H1 (cell line): ENCODE data around the gene ZNF888. TPM values are rescaled to one million over a fixed set of nuclear protein-coding genes. Genes with fewer than 3 reads are reported as not detected.

Source experiments
- CTCF ChIA-PET: fragments of 300-600 bp; sonication (Branson Sonifier 250); formaldehyde crosslinking; loops from one replicate; lab custom pipeline; 2021; ENCODE audit not compliant: partially characterized antibody; lab: Charles Lee
- POLR2A ChIA-PET: fragments of 300-600 bp; sonication (Branson Sonifier 250); formaldehyde crosslinking; loops from one replicate; lab custom pipeline; 2021; ENCODE audit warnings: inconsistent platforms; ENCODE audit not compliant: partially characterized antibody; lab: Charles Lee
- DNase-seq, 2 experiments: peaks; one replicate each; pipeline versions ENCODE4 v3.0.0 to v3.0.0-alpha.2; 2010 to 2022; ENCODE audit warnings: low spot score in 2 of 2, low read depth in 1 of 2, mixed read lengths in 1 of 2
- FAIRE-seq: peaks from 2 replicates; lab custom pipeline; 2011; peaks lifted over from hg19 to GRCh38; lab: Jason Lieb, UNC
- H2AFZ ChIP-seq: 2 replicates; pipeline ENCODE4 v1.8.1; 2012; ENCODE audit warnings: low read length, inconsistent platforms
- H2AK5ac ChIP-seq: 2 replicates; pipeline ENCODE4 v1.6.1; 2013; ENCODE audit warnings: low read depth, low read length
- H2BK120ac ChIP-seq: replicated peaks from 2 replicates; pipeline ENCODE3; 2013; ENCODE audit warnings: low read depth, low read length, inconsistent platforms
- H2BK12ac ChIP-seq: 2 replicates; pipeline ENCODE4 v1.6.1; 2013; ENCODE audit warnings: low read depth, low read length
- H2BK15ac ChIP-seq: 2 replicates; pipeline ENCODE4 v1.6.1; 2013; ENCODE audit warnings: low read length
- H2BK20ac ChIP-seq: 2 replicates; pipeline ENCODE4 v1.6.1; 2013; ENCODE audit warnings: low read length
- H2BK5ac ChIP-seq: 2 replicates; pipeline ENCODE4 v1.6.1; 2013; ENCODE audit warnings: low read depth, low read length
- H3K14ac ChIP-seq: 2 replicates; pipeline ENCODE4 v1.6.1; 2013; ENCODE audit warnings: inconsistent platforms; ENCODE audit not compliant: insufficient read length
- H3K18ac ChIP-seq: 2 replicates; pipeline ENCODE4 v1.6.1; 2013; ENCODE audit warnings: low read length; ENCODE audit errors: extremely low read depth
- H3K23ac ChIP-seq: 2 replicates; pipeline ENCODE4 v1.6.1; 2013; ENCODE audit warnings: inconsistent platforms; ENCODE audit not compliant: insufficient read length
- H3K23me2 ChIP-seq: 2 replicates; pipeline ENCODE4 v1.6.1; 2013; ENCODE audit warnings: low read depth, low read length
- H3K27ac ChIP-seq: 2 replicates; pipeline ENCODE4 v1.6.1; 2011; ENCODE audit warnings: low read depth, low read length, inconsistent platforms
- H3K27me3 ChIP-seq, 4 experiments: replicated peaks in 1 of 4; 1 replicate in 1 of 4; 2 replicates in 3 of 4; pipeline versions ENCODE4 v1.6.1 to v1.8.1; 2011 to 2013; ENCODE audit warnings: low read length in 3 of 4, mild to moderate bottlenecking in 3 of 4, inconsistent platforms in 2 of 4, mixed read lengths in 2 of 4, moderate library complexity in 1 of 4; ENCODE audit not compliant: control insufficient read depth in 3 of 4, insufficient read depth in 3 of 4; ENCODE audit errors: extremely low read depth in 1 of 4
- H3K36me3 ChIP-seq, 4 experiments: 2 replicates each; pipeline versions ENCODE4 v1.6.1 to v1.8.1; 2011 to 2013; ENCODE audit warnings: mild to moderate bottlenecking in 4 of 4, low read length in 3 of 4, moderate library complexity in 2 of 4, control low read depth in 1 of 4, inconsistent platforms in 1 of 4; ENCODE audit not compliant: insufficient read depth in 4 of 4, control insufficient read depth in 2 of 4
- H3K4ac ChIP-seq: replicated peaks from 2 replicates; pipeline ENCODE3; 2013; ENCODE audit warnings: low read length, low read depth, mixed read lengths, inconsistent platforms; ENCODE audit not compliant: insufficient read length
- H3K4me1 ChIP-seq, 4 experiments: replicated peaks in 1 of 4; 1 replicate in 1 of 4; 2 replicates in 3 of 4; pipeline versions ENCODE4 v1.6.1 to v1.8.1; 2011 to 2013; ENCODE audit warnings: low read length in 3 of 4, inconsistent platforms in 2 of 4, mixed read lengths in 1 of 4; ENCODE audit not compliant: insufficient read depth in 4 of 4, control insufficient read depth in 3 of 4
- H3K4me2 ChIP-seq, 2 experiments: 2 replicates each; pipeline versions ENCODE4 v1.6.1 to v1.8.1; 2011 to 2013; ENCODE audit warnings: low read depth in 2 of 2, low read length in 2 of 2, control low read depth in 1 of 2, inconsistent platforms in 1 of 2, mild to moderate bottlenecking in 1 of 2; ENCODE audit not compliant: insufficient read depth in 1 of 2
- H3K4me3 ChIP-seq, 4 experiments: fragments of 200-600, 300-600 bp in 1 of 4; sonication (generic), shearing (Covaris generic), sonication (Bioruptor Twin) in 1 of 4; 2 replicates each; pipeline versions ENCODE4 v1.5.1 to v1.8.1; 2011 to 2016; ENCODE audit warnings: low read length in 4 of 4, low read depth in 3 of 4, control low read depth in 2 of 4, inconsistent platforms in 2 of 4, mild to moderate bottlenecking in 2 of 4, mixed read lengths in 1 of 4, moderate library complexity in 1 of 4; ENCODE audit not compliant: insufficient read depth in 2 of 4; ENCODE audit errors: extremely low read depth in 1 of 4
- H3K56ac ChIP-seq: replicated peaks from 2 replicates; pipeline ENCODE3; 2013; ENCODE audit warnings: low read depth, mild to moderate bottlenecking, mixed read lengths, low read length, inconsistent platforms; ENCODE audit not compliant: insufficient read length
- H3K79me1 ChIP-seq: 2 replicates; pipeline ENCODE4 v1.6.1; 2013; ENCODE audit warnings: low read depth, low read length, control low read depth
- H3K79me2 ChIP-seq, 2 experiments: 2 replicates each; pipeline versions ENCODE4 v1.6.1 to v1.8.1; 2012 to 2013; ENCODE audit warnings: low read length in 2 of 2, mild to moderate bottlenecking in 2 of 2, inconsistent platforms in 1 of 2; ENCODE audit not compliant: insufficient read depth in 2 of 2, control insufficient read depth in 1 of 2
- H3K9ac ChIP-seq, 4 experiments: replicated peaks in 1 of 4; 1 replicate in 1 of 4; 2 replicates in 3 of 4; pipeline versions ENCODE4 v1.6.1 to v1.8.1; 2011 to 2013; ENCODE audit warnings: low read depth in 3 of 4, low read length in 3 of 4, control low read depth in 2 of 4, mild to moderate bottlenecking in 2 of 4, moderate library complexity in 2 of 4, inconsistent platforms in 1 of 4; ENCODE audit errors: extremely low read depth in 1 of 4
- H3K9me3 ChIP-seq, 2 experiments: 2 replicates each; pipeline versions ENCODE4 v1.6.1 to v1.8.1; 2012 to 2013; ENCODE audit warnings: mild to moderate bottlenecking in 2 of 2, moderate library complexity in 2 of 2, control low read depth in 1 of 2, inconsistent platforms in 1 of 2, low read depth in 1 of 2, low read length in 1 of 2, mixed read lengths in 1 of 2; ENCODE audit not compliant: insufficient read depth in 2 of 2
- H4K20me1 ChIP-seq, 2 experiments: replicated peaks in 1 of 2; 2 replicates each; pipeline versions ENCODE3 to v1.8.1; 2011 to 2013; ENCODE audit warnings: inconsistent platforms in 2 of 2, low read length in 2 of 2, mild to moderate bottlenecking in 1 of 2; ENCODE audit not compliant: insufficient read depth in 2 of 2, control insufficient read depth in 1 of 2
- H4K5ac ChIP-seq: 2 replicates; pipeline ENCODE4 v1.6.1; 2013; ENCODE audit warnings: low read length, low read depth, mixed read lengths, inconsistent platforms; ENCODE audit not compliant: insufficient read length
- H4K8ac ChIP-seq: 2 replicates; pipeline ENCODE4 v1.8.0; 2013; ENCODE audit warnings: mild to moderate bottlenecking, moderate library complexity, low read length, inconsistent platforms; ENCODE audit not compliant: insufficient read depth; ENCODE audit errors: extremely low read depth
- H4K91ac ChIP-seq: replicated peaks from 2 replicates; pipeline ENCODE3; 2013; ENCODE audit warnings: low read length, mixed read lengths, inconsistent platforms; ENCODE audit not compliant: insufficient read length
- ASH2L ChIP-seq: fragments of 200-600, 300-600 bp; sonication (generic); IDR thresholded peaks from one replicate; pipeline ENCODE4 v1.7.1; 2017; ENCODE audit warnings: low read length
- CHD2 ChIP-seq: IDR thresholded peaks from 2 replicates; pipeline ENCODE4 v1.6.1; 2012; ENCODE audit warnings: low read length, improper control_type of control experiment
- CTCF ChIP-seq, 3 experiments: IDR thresholded peaks; 1 replicate in 2 of 3; 2 replicates in 1 of 3; pipeline versions ENCODE4 v1.5.1 to v1.6.1; 2011; ENCODE audit warnings: low read length in 3 of 3, mild to moderate bottlenecking in 3 of 3, inconsistent platforms in 2 of 3, low read depth in 1 of 3, moderate library complexity in 1 of 3; ENCODE audit not compliant: insufficient read depth in 1 of 3; ENCODE audit errors: control extremely low read depth in 1 of 3
- GABPA ChIP-seq: IDR thresholded peaks from 2 replicates; pipeline ENCODE4 v1.6.1; 2011; ENCODE audit warnings: mild to moderate bottlenecking, low read length, moderate library complexity, borderline replicate concordance; ENCODE audit not compliant: insufficient read depth
- KDM4A ChIP-seq: IDR thresholded peaks from one replicate; pipeline ENCODE4 v1.7.1; 2012; ENCODE audit warnings: low read depth, mild to moderate bottlenecking, moderate library complexity, low read length, inconsistent platforms; ENCODE audit not compliant: severe bottlenecking
- NANOG ChIP-seq: IDR thresholded peaks from 2 replicates; pipeline ENCODE4 v1.6.1; 2011; ENCODE audit warnings: low read length, low read depth, mild to moderate bottlenecking, inconsistent platforms; ENCODE audit not compliant: insufficient read depth, poor library complexity, severe bottlenecking
- RNF2 ChIP-seq: fragments of 200-900, 300-1000 bp; sonication (generic); IDR thresholded peaks from 2 replicates; pipeline ENCODE4 v1.7.1; 2016; ENCODE audit warnings: borderline replicate concordance, low read depth, mild to moderate bottlenecking, antibody characterized with exemption, low read length; ENCODE audit not compliant: poor library complexity, severe bottlenecking; ENCODE audit errors: missing control alignments
- SIX5 ChIP-seq: IDR thresholded peaks from 2 replicates; pipeline ENCODE4 v1.6.1; 2011; ENCODE audit warnings: mild to moderate bottlenecking, low read depth, low read length
- SRF ChIP-seq: IDR thresholded peaks from 2 replicates; pipeline ENCODE4 v1.6.1; 2011; ENCODE audit warnings: mild to moderate bottlenecking, low read depth, low read length, moderate library complexity
- WGBS, 2 experiments: shearing (Covaris generic) in 1 of 2; methylation state at CpG; one replicate each; pipeline versions ENCODE4 v1.1.6 to v1.1.7; 2013 to 2015; ENCODE audit warnings: low lambda C conversion rate in 2 of 2, mixed read lengths in 2 of 2, inconsistent platforms in 1 of 2, low coverage in 1 of 2, missing lambda C conversion rate in 1 of 2; ENCODE audit not compliant: insufficient replicate concordance in 2 of 2, insufficient coverage in 1 of 2, insufficient read length in 1 of 2; ENCODE audit errors: extremely low coverage in 1 of 2, missing lambda C conversion rate in 1 of 2; 5-methylcytosine and 5-hydroxymethylcytosine counted together
- polyA plus RNA-seq, 7 experiments: library from polyadenylated mRNA; depleted of rRNA in 3 of 7; stranded (reverse) in 5 of 7; unstranded in 2 of 7; fragments of >200 nt in 5 of 7; fragments of 200-250 nt in 2 of 7; gene quantifications; 1 replicate in 5 of 7; 2 replicates in 1 of 7; 4 replicates in 1 of 7; pipeline versions ENCODE4 v1.2.1 to v1.2.3, GENCODE V29; 2011 to 2013; ENCODE audit warnings: missing spikeins in 2 of 7, mixed read lengths in 2 of 7
- total RNA-seq: library from RNA; stranded (reverse); fragmentation: NEBNext Ultra II Directional; extraction: Animal tissue kit (Norgen Biotek cat#: 25700); gene quantifications from 2 replicates; pipeline ENCODE4 v1.2.1, GENCODE V29; 2021

Gene ZNF888
- total and polyA plus RNA-seq, 2 of the 8 experiments (the other 6 are each of a cell fraction or from before 2014, with no cell fraction given): 1.1 to 8.6 TPM

DNA sequence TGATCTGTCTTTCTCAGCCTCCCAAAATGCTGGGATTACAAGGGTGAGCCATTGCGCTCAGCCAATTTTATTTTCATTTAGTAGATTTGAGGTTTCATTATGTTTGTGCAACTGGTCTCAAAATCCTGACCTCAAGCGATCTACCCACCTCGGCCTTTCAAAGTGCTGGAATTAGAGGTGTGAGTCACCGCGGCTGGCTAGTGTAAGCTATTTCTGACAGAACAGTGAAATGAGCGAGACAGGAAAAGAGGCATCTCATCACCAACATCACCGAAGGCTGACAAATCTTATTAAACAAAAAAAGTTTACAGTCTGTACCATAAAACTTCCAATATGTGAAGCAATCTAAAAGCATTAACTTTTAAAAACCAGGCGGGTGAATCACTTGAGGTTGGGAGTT is 12.2 kb upstream of the ZNF888 start:
- H3K4ac ChIP-seq: no peak overlapping the region
- no peak overlapping the region for H3K4me2 ChIP-seq
- no peak overlapping the region for H3K27ac ChIP-seq
- no peak overlapping the region for H4K8ac ChIP-seq
- H2BK5ac ChIP-seq: no peak overlapping the region
- peaks cover 0 to 33% of the 10 kb centered on the region in 2 experiments; a peak in 2 of 4 replicates for H3K79me2 ChIP-seq
- H3K23me2 ChIP-seq: no peaks in the 10 kb centered on the region
- H4K20me1 ChIP-seq: peaks cover 0 to 8% of the 10 kb centered on the region in 2 experiments
- WGBS, 2 experiments: 95% methylated on average over 8 of the region's 8 CpGs; no CpG with 5 or more reads in 1 of the 2 experiments
- no peak overlapping the region for H3K14ac ChIP-seq
- CTCF ChIA-PET: no interaction called here
- peaks cover 5% of the 10 kb centered on the region for H3K79me1 ChIP-seq
- DNase-seq: no peak
- H2AFZ ChIP-seq: no peak overlapping the region
- H3K56ac ChIP-seq: no peak overlapping the region
- no peak for FAIRE-seq
- no peaks in the 10 kb centered on the region for H3K27me3 ChIP-seq
- H2BK12ac ChIP-seq: no peak overlapping the region
- peaks cover 0 to 7% (median 4%) of the 10 kb centered on the region in 4 experiments; a peak in 4 of 8 replicates for H3K36me3 ChIP-seq
- no peak overlapping the region for H2BK120ac ChIP-seq
- POLR2A ChIA-PET: interaction anchor here (0.8 kb wide), 1 partner anchor 12 kb away, joined by 3 read pairs; no protein-coding TSS in a partner anchor
- no peak overlapping the region for H4K5ac ChIP-seq
- H3K23ac ChIP-seq: no peak overlapping the region
- H4K91ac ChIP-seq: no peak overlapping the region
- TF ChIP-seq ASH2L (no peak), NANOG (no peak), CHD2 (no peak), SRF (no peak), SIX5 (no peak), GABPA (no peak), RNF2 (no peak), KDM4A (no peak), CTCF (IDR thresholded peaks at IDR 0.05; ENCODE audit: control extremely low read depth in 1 of 3, insufficient read depth in 1 of 3, low read depth in 1 of 3, low read length in 3 of 3) (no peak)
- no peak overlapping the region for H2AK5ac ChIP-seq
- H2BK20ac ChIP-seq: no peak overlapping the region
- no peaks in the 10 kb centered on the region for H3K4me1 ChIP-seq
- H2BK15ac ChIP-seq: no peak overlapping the region
- no peaks in the 10 kb centered on the region for H3K9me3 ChIP-seq
- H3K4me3 ChIP-seq: no peak overlapping the region
- H3K18ac ChIP-seq: no peak overlapping the region
- no peak overlapping the region for H3K9ac ChIP-seq
